ENCODE measurements around the gene CNTN4. TPM values are rescaled to one million over a fixed set of nuclear protein-coding genes. Genes with fewer than 3 reads are reported as not detected.

Gene CNTN4
- total and polyA plus RNA-seq, 2 experiments from 2014 or later, result 0.91 to 4.0 TPM

GRCh38 chr3:2686816-2687502 lies 588.3 kb downstream of the CNTN4 start:
- no peak overlapping the region for H3K27ac Mint-ChIP-seq
- H3K4me2 ChIP-seq, result no peak overlapping the region

More at GRCh38 chr3:2686816-2687502, 588.3 kb downstream of the CNTN4 start:
- no peak overlapping the region for H3K4me3 ChIP-seq
- Mint-ChIP-seq H3K36me3 (ENCODE audit: low read depth) (peaks cover 18% of the 10 kb centered on the region), H3K4me3 (no peak overlapping the region), H3K9me3 (peaks cover 100% of the 10 kb centered on the region), H3K27me3 (ENCODE audit: insufficient read depth, low read depth, poor library complexity) (no peaks in the 10 kb centered on the region), H3K4me1 (no peaks in the 10 kb centered on the region)
- no peak for TF ChIP-seq REST (IDR thresholded peaks at IDR 0.05; ENCODE audit: unreplicated experiment)
- no peak for TF ChIP-seq ZNF331 (CRISPR knock-in tag; IDR thresholded peaks at IDR 0.05; ENCODE audit: low read depth)
- no peak for TF ChIP-seq STAT1 (IDR thresholded peaks at IDR 0.05; ENCODE audit: unreplicated experiment)
- no peak for TF ChIP-seq NANOG (IDR thresholded peaks at IDR 0.05; ENCODE audit: borderline replicate concordance)
- no peak for TF ChIP-seq POLR2AphosphoS5 (IDR thresholded peaks at IDR 0.05; ENCODE audit: low read depth)
- TF ChIP-seq ZNF462 (CRISPR knock-in tag; IDR thresholded peaks at IDR 0.05), result no peak
- no peak for TF ChIP-seq CREB1 (CRISPR knock-in tag; IDR thresholded peaks at IDR 0.05; ENCODE audit: low read depth)
- no peak for TF ChIP-seq EZH2phosphoT487 (IDR thresholded peaks at IDR 0.05; ENCODE audit: unreplicated experiment)
- no peak for TF ChIP-seq CTCF (conservative IDR thresholded peaks at IDR 0.05; ENCODE audit: low read depth in 2 of 2)
- TF ChIP-seq EZH2 (IDR thresholded peaks at IDR 0.05; ENCODE audit: low read depth, unreplicated experiment), result no peak
- no peak for TF ChIP-seq ETS1 (IDR thresholded peaks at IDR 0.05)
- no peak for TF ChIP-seq ZNF114 (CRISPR knock-in tag; IDR thresholded peaks at IDR 0.05)
- TF ChIP-seq JUNB (IDR thresholded peaks at IDR 0.05; ENCODE audit: unreplicated experiment), result no peak
- no peaks in the 10 kb centered on the region for H3K27me3 ChIP-seq (ENCODE audit: insufficient read depth)
- no peak for ATAC-seq
- no peaks in the 10 kb centered on the region for H3F3A ChIP-seq (replicated peaks; ENCODE audit: low read depth)
- DNase-seq (ENCODE audit: low spot score), result peak; percentile 46
- no peaks in the 10 kb centered on the region for H4K20me1 ChIP-seq (replicated peaks; ENCODE audit: insufficient read depth)
- H3K79me2 ChIP-seq (replicated peaks; ENCODE audit: insufficient read depth), result no peaks in the 10 kb centered on the region
- H3K4me1 ChIP-seq (ENCODE audit: insufficient read depth), result peaks cover 30% of the 10 kb centered on the region
- no peak overlapping the region for H2AFZ ChIP-seq
- H3K27ac ChIP-seq (ENCODE audit: low read depth), result no peak overlapping the region
- H3K9me2 ChIP-seq (ENCODE audit: insufficient read depth), result no peaks in the 10 kb centered on the region
- H3K36me3 ChIP-seq (ENCODE audit: insufficient read depth), result no peaks in the 10 kb centered on the region

Measured in GM23338 (cell line).